NCI-H2081 treated with DMSO at 0.1 percent for 48 hours (cell line): ENCODE results near the gene NDUFC2.
"Not testable (repeated sequence)": the region's sequence is repeated elsewhere in the genome, so short reads cannot be mapped to it uniquely, and the experiment has no call there.

Source experiments
- DNase-seq: peaks from one replicate; lab custom pipeline; 2025; lab: John Stamatoyannopoulos, UW

Gene NDUFC2

GRCh38 chr11:78030429-78031325 is 49.0 kb downstream of the NDUFC2 start:
- DNase-seq, result peak; percentile 94

DNA sequence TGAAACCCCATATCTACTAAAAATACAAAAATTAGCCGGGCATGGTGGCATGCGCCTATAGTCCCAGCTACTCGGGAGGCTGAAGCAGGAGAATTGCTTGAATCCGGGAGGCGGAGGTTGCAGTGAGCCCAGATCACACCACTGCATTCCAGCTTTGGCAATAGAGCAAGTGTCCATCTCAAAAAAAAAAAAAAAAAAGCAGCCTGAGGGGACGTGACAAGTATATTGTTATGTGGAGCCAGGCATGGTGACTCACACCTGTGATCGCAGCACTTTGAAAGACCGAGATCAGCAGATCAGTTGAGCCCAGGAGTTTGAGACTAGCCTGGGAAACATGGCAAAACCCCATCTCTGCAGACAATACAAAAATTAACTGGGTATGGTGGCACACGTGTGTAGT is 51.2 kb downstream of the NDUFC2 start:
- not testable (repeated sequence) for DNase-seq

- no peak for DNase-seq
These were observed 51.9 kb downstream of the NDUFC2 start for GRCh38 chr11:78027759-78028158.

DNA sequence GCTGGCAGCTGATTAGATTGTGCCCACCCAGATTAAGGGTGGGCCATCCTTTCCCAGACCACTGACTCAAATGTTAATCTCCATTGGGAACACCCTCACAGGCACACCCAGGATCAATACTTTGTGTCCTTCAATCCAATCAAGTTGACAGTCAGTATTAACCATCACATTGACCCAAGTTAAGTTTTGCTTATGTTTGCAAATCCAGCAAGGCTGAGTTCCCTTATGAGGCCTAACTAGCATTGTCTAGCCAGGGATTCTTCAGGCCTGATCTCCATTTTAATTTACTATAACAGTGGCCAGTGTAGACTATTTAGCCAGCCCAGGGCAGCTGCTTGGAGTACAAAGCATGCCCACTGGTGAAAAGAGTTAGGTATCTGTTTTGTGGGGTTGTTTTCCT is 54.3 kb downstream of the NDUFC2 start:
- no peak for DNase-seq

DNA sequence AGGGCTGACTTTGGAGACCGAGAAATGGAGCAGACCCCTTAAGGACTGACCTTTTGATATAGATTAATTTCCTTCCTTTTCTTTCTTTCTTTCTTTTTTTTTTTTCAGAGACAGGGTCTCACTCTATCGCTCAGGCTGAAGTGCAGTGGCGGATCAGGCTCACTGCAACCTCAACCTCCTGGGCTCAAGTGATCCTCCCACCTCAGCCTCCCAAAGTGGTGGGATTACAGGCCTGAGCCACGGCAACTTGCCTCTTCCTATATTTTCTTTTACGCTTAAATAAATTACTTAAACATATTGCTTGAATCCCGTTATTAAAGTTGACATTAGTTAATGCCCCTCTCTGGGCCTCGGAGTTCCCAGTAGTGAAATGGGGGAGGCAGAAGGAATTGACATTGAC is 56.2 kb downstream of the NDUFC2 start:
- no peak for DNase-seq

GRCh38 chr11:78022397-78023396 is 57.0 kb downstream of the NDUFC2 start, which contains the start of gene KCTD14:
TSS of gene KCTD14 (minus strand) at chr11:78023276. CDS start at chr11:78023249, 27 bp downstream.
- peak; percentile 63 for DNase-seq

GRCh38 chr11:78021611-78022010 is 58.1 kb downstream of the NDUFC2 start:
- DNase-seq, result no peak

GRCh38 chr11:78020246-78020645 is 59.4 kb downstream of the NDUFC2 start:
- DNase-seq, result no peak

DNA sequence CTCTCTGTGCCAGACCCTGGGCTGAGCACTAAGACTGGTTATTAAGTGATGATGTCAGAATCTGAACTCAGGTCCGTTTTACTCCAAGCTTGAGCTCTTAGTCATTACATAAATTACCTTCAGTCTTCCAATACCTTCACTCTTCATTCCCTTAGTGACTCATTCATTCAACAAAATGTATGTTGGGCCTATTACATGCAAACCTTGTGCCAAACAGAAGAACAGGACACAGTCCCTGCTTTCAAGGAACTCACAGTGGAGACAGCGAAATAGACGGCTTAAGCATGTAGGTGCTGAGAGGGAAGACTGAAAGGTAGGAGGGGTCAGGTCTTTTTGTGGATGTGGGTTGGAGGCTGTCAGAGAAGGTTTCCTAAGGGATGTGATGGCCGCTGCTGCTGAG is 59.9 kb downstream of the NDUFC2 start:
- no peak for DNase-seq
